Adrenal gland (tissue), 12 donors: ENCODE results near the gene NUP43. TPM values are rescaled to one million over a fixed set of nuclear protein-coding genes. Genes with fewer than 3 reads are reported as not detected.

ENCODE experiments used
- DNase-seq, 7 donors: peaks; one replicate each; pipeline ENCODE4 v3.0.0-alpha.2; 2019 to 2020
- H3K27ac ChIP-seq, 5 donors: fragments of 200-600 bp; sonication (generic) in 4 of 5; 1 replicate in 3 of 5; 2 replicates in 2 of 5; pipeline versions ENCODE4 v1.5.1 to v1.8.0; 2016 to 2020; ENCODE audit warnings: mild to moderate bottlenecking in 1 of 5
- H3K27me3 ChIP-seq: fragments of 200-600 bp; 2 replicates; pipeline ENCODE4 v1.8.0; 2021
- H3K36me3 ChIP-seq, 2 donors: fragments of 200-600 bp; replicated peaks in 1 of 2; 1 replicate in 1 of 2; 2 replicates in 1 of 2; pipeline versions ENCODE4 v1.5.1 to v1.8.0; 2018 to 2022
- H3K4me1 ChIP-seq, 2 donors: fragments of 200-600 bp; replicated peaks in 1 of 2; 1 replicate in 1 of 2; 2 replicates in 1 of 2; pipeline versions ENCODE4 v1.5.1 to v1.8.0; 2018 to 2021
- H3K4me3 ChIP-seq, 4 donors: fragments of 200-600 bp; sonication (generic) in 3 of 4; one replicate each; pipeline ENCODE4 v1.5.1; 2016 to 2018
- H3K9me3 ChIP-seq, 3 donors: fragments of 200-600 bp; sonication (generic) in 1 of 3; replicated peaks in 1 of 3; 1 replicate in 2 of 3; 2 replicates in 1 of 3; pipeline versions ENCODE4 v1.5.1 to v1.8.0; 2016 to 2021
- POLR2A ChIP-seq, 2 donors: fragments of 450-650 bp; IDR thresholded peaks; one replicate each; pipeline ENCODE4 v1.6.1; 2017; ENCODE audit warnings: antibody characterized with exemption in 2 of 2, mild to moderate bottlenecking in 2 of 2, moderate library complexity in 1 of 2
- WGBS, 4 donors: extraction: QIAGEN DNeasy Blood & Tissue Kit in 2 of 4; methylation state at CpG; one replicate each; pipeline versions ENCODE4 v1.1.5 to v1.1.7; 2013 to 2017; 5-methylcytosine and 5-hydroxymethylcytosine counted together
- intact Hi-C, 2 donors: fragments of 100-400 bp; cut with DNase I; formaldehyde crosslinking; loops; one replicate each; pipeline versions ENCODE4 v1.14.1 to v1.15.0; 2022 to 2023
- polyA plus RNA-seq, 3 donors: library from polyadenylated mRNA; stranded (reverse); fragments of 200-250 nt in 2 of 3; fragments of 350-450 nt in 1 of 3; fragmentation: Illumina TruSeq in 1 of 3; extraction: RNeasy Lipid Tissue Mini Kit (QIAGEN cat#74804) in 1 of 3; gene quantifications; one replicate each; pipeline ENCODE4 v1.2.3, GENCODE V29; 2013 to 2014
- total RNA-seq, 9 donors: library from RNA; depleted of rRNA in 4 of 9; stranded (reverse); fragments of >200 nt in 4 of 9; fragments of 120-200 nt in 1 of 9; fragmentation: NEBNext Ultra II Directional in 1 of 9; extraction: Animal tissue kit (Norgen Biotek cat#: 25700) in 1 of 9; gene quantifications; one replicate each; pipeline versions ENCODE4 v1.1.0 to v1.2.4, GENCODE V29; 2013 to 2023
- TF ChIP-seq, protein P1 (sequence below), 6 experiments: fragments of 450-650 bp in 4 of 6; fragments of 200-600 bp in 2 of 6; sonication (generic) in 1 of 6; IDR thresholded peaks; 1 replicate in 5 of 6; 2 replicates in 1 of 6; pipeline versions ENCODE4 v1.5.1 to v1.8.0; 2016 to 2021; ENCODE audit warnings: antibody characterized with exemption in 6 of 6, mild to moderate bottlenecking in 2 of 6, moderate library complexity in 1 of 6
- donor health status: healthy with polysubstance abuse.
- donor health status: Bipolar disorder and iron deficiency.
- donor health status: DM: yes; HTN: yes; CAD: no.
- donor health status: DM: no; HTN: no; CAD: no.
- donor health status: DM: no; HTN: no; CAD: no.
- donor health status: DM: yes; HTN: yes; CAD: no.

NUP43 gene
- total and polyA plus RNA-seq, 12 donors = 6.2 to 36.2 (median 23.5) TPM

DNA sequence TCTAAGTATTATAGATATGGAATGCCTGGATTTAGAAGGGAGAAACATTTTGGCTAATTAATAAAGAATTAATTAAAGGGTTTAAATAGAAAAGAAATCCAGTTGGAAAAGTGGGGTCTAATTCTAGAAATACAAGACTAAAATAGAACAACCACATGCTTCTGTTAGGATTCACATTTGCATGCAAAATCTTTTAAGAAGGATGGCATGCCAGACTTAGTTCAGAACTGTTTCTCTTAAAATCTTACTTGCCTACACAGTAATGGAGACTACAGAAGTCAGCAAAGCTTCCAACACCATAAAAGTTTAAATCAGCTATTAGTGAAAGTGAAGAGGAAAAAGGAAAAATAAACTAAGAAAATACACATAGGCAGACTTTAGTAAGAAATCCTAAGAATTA lies 65.1 kb downstream of the NUP43 start:
- intact Hi-C loops = no loop called here
- peaks cover 0 to 8% (median 0%) of the 10 kb centered on the region in 3 donors for H3K9me3 ChIP-seq
- H3K4me1 ChIP-seq = no peaks in the 10 kb centered on the region
- DNase-seq = no peak
- TF ChIP-seq POLR2A (IDR thresholded peaks at IDR 0.05) = no peak
- TF ChIP-seq, protein P1, sequence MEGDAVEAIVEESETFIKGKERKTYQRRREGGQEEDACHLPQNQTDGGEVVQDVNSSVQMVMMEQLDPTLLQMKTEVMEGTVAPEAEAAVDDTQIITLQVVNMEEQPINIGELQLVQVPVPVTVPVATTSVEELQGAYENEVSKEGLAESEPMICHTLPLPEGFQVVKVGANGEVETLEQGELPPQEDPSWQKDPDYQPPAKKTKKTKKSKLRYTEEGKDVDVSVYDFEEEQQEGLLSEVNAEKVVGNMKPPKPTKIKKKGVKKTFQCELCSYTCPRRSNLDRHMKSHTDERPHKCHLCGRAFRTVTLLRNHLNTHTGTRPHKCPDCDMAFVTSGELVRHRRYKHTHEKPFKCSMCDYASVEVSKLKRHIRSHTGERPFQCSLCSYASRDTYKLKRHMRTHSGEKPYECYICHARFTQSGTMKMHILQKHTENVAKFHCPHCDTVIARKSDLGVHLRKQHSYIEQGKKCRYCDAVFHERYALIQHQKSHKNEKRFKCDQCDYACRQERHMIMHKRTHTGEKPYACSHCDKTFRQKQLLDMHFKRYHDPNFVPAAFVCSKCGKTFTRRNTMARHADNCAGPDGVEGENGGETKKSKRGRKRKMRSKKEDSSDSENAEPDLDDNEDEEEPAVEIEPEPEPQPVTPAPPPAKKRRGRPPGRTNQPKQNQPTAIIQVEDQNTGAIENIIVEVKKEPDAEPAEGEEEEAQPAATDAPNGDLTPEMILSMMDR (IDR thresholded peaks at IDR 0.05) = no peak
- peaks cover 0 to 30% of the 10 kb centered on the region in 2 donors for H3K36me3 ChIP-seq
- H3K4me3 ChIP-seq = no peak overlapping the region
- H3K27ac ChIP-seq = no peak overlapping the region
- H3K27me3 ChIP-seq = no peaks in the 10 kb centered on the region

DNA sequence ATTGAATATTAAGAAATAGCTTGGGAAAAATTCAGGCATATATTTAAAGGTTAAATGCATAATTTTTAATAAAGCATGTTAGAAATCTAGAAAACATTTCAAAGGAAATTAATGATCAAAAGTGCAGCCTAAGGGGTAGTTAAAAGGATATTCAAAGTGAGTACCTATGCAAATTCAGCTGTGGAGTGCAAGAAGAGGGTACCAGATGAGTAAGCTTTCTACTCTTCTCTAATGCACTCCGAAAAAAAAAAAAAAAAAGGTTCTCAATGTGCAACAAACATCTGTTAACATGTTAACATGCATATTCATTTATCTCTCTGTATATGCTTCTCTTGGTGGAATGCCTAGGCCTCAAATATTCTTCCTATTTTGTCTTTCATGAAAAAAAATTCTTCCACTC lies 65.8 kb downstream of the NUP43 start:
- DNase-seq = no peak
- H3K9me3 ChIP-seq = peaks cover 0 to 8% (median 0%) of the 10 kb centered on the region in 3 donors
- 63 to 80% (median 74%) methylated on average over 1 of the region's 1 CpG for WGBS, 4 donors
- intact Hi-C loops = no loop called here
- no peaks in the 10 kb centered on the region for H3K27me3 ChIP-seq
- no peak for TF ChIP-seq POLR2A (IDR thresholded peaks at IDR 0.05)
- TF ChIP-seq, protein P1 (IDR thresholded peaks at IDR 0.05) = no peak
- H3K4me3 ChIP-seq = no peak overlapping the region
- H3K4me1 ChIP-seq = no peaks in the 10 kb centered on the region
- no peak overlapping the region for H3K27ac ChIP-seq
- peaks cover 0 to 37% of the 10 kb centered on the region in 2 donors for H3K36me3 ChIP-seq

Other genes with a start within 250 kb of the NUP43 start
- 10 to 100 TPM; 17.8 to 56.9 (median 26.2) TPM for gene PPIL4, start 200.5 kb downstream of the NUP43 start, total RNA-seq
- 10 to 100 TPM; 15.1 to 38.6 (median 19.1) TPM for gene PPIL4, start 200.5 kb downstream of the NUP43 start, polyA plus RNA-seq
- gene GINM1, start 180.2 kb downstream of the NUP43 start, total RNA-seq = 10 to 100 TPM; 43.4 to 74.4 (median 56.8) TPM
- gene GINM1, start 180.2 kb downstream of the NUP43 start, polyA plus RNA-seq = 10 to 100 TPM; 21.0 to 69.6 (median 33.0) TPM
- 10 to 100 TPM in 6 of 9 donors, 1 to 10 TPM in 3; 7.4 to 24.2 (median 12.4) TPM for gene KATNA1, start 97.8 kb downstream of the NUP43 start, total RNA-seq
- gene KATNA1, start 97.8 kb downstream of the NUP43 start, polyA plus RNA-seq = 10 to 100 TPM in 1 of 3 donors, 1 to 10 TPM in 2; 6.9 to 15.1 (median 6.9) TPM
- 10 to 100 TPM; 19.4 to 39.6 (median 26.5) TPM for gene LATS1, start 28.4 kb downstream of the NUP43 start, total RNA-seq
- gene LATS1, start 28.4 kb downstream of the NUP43 start, polyA plus RNA-seq = 10 to 100 TPM in 2 of 3 donors, 1 to 10 TPM in 1; 6.2 to 18.3 (median 11.9) TPM
- gene PCMT1, start 3.2 kb upstream of the NUP43 start, total RNA-seq = 100 to 1,000 TPM in 1 of 9 donors, 10 to 100 TPM in 8; 55.7 to 103 (median 61.9) TPM
- 100 to 1,000 TPM in 1 of 3 donors, 10 to 100 TPM in 2; 15.9 to 113 (median 18.3) TPM for gene PCMT1, start 3.2 kb upstream of the NUP43 start, polyA plus RNA-seq
- gene LRP11, start 117.8 kb upstream of the NUP43 start, total RNA-seq = 10 to 100 TPM in 8 of 9 donors, 1 to 10 TPM in 1; 7.8 to 59.9 (median 44.0) TPM
- gene LRP11, start 117.8 kb upstream of the NUP43 start, polyA plus RNA-seq = 10 to 100 TPM in 1 of 3 donors, 1 to 10 TPM in 2; 2.6 to 65.1 (median 9.7) TPM
- 1 to 10 TPM in 5 of 9 donors, under 1 TPM in 3, not detected in 1; 0.17 to 9.2 (median 1.1) TPM for gene RAET1E, start 151.6 kb upstream of the NUP43 start, total RNA-seq
- gene RAET1E, start 151.6 kb upstream of the NUP43 start, polyA plus RNA-seq = 1 to 10 TPM in 1 of 3 donors, under 1 TPM in 2; 0.30 to 2.8 (median 0.32) TPM
- gene RAET1G, start 176.6 kb upstream of the NUP43 start, total RNA-seq = 10 to 100 TPM in 5 of 9 donors, 1 to 10 TPM in 3, under 1 TPM in 1; 0.22 to 29.8 (median 11.6) TPM
- 10 to 100 TPM in 2 of 3 donors, 1 to 10 TPM in 1; 3.1 to 40.7 (median 11.5) TPM for gene RAET1G, start 176.6 kb upstream of the NUP43 start, polyA plus RNA-seq
- 1 to 10 TPM in 1 of 9 donors, under 1 TPM in 6, not detected in 2; 0.35 to 1.8 (median 0.54) TPM for gene ULBP2, start 195.5 kb upstream of the NUP43 start, total RNA-seq
- 1 to 10 TPM in 1 of 3 donors, under 1 TPM in 2; 0.16 to 1.7 (median 0.30) TPM for gene ULBP2, start 195.5 kb upstream of the NUP43 start, polyA plus RNA-seq
- gene ULBP1, start 217.4 kb upstream of the NUP43 start, total RNA-seq = under 1 TPM in 6 of 9 donors, not detected in 3; 0.06 to 0.68 (median 0.28) TPM
- under 1 TPM in 2 of 3 donors, not detected in 1; 0.03 to 0.88 TPM for gene ULBP1, start 217.4 kb upstream of the NUP43 start, polyA plus RNA-seq